ENCODE data around the gene IRF2BP2.

The IRF2BP2 gene

GRCh38 chr1:234627009-234627950 lies 17.3 kb upstream of the IRF2BP2 start:
- no peak for TF ChIP-seq CTCF (IDR thresholded peaks at IDR 0.05; ENCODE audit: borderline replicate concordance, control extremely low read depth, extremely low read depth, insufficient read depth, missing control alignments)
- no peak for DNase-seq (ENCODE audit: low spot score)

GRCh38 chr1:234626391-234626790 lies 16.4 kb upstream of the IRF2BP2 start:
- in situ Hi-C loops (cut with MboI; ENCODE audit: low sequenced_read_pairs, unreplicated experiment) = no loop called here
- no peak for TF ChIP-seq CTCF (IDR thresholded peaks at IDR 0.05; ENCODE audit: borderline replicate concordance, control extremely low read depth, extremely low read depth, insufficient read depth, missing control alignments)

More at GRCh38 chr1:234627009-234627950, 17.3 kb upstream of the IRF2BP2 start:
- in situ Hi-C loops (cut with MboI; ENCODE audit: low sequenced_read_pairs, unreplicated experiment) = no loop called here

GRCh38 chr1:234624724-234625117 lies 14.7 kb upstream of the IRF2BP2 start:
- DNase-seq (ENCODE audit: low spot score) = no peak
- TF ChIP-seq CTCF (IDR thresholded peaks at IDR 0.05; ENCODE audit: borderline replicate concordance, control extremely low read depth, extremely low read depth, insufficient read depth, missing control alignments) = no peak
- in situ Hi-C loops (cut with MboI; ENCODE audit: low sequenced_read_pairs, unreplicated experiment) = loop anchor here (25.0 kb wide), 2 partner anchors 213 to 338 kb away; no protein-coding TSS in a partner anchor

More at GRCh38 chr1:234626391-234626790, 16.4 kb upstream of the IRF2BP2 start:
- DNase-seq (ENCODE audit: low spot score) = no peak

- in situ Hi-C loops (cut with MboI; ENCODE audit: low sequenced_read_pairs, unreplicated experiment) = loop anchor here (25.0 kb wide), 2 partner anchors 216 to 341 kb away; no protein-coding TSS in a partner anchor
- no peak for DNase-seq (ENCODE audit: low spot score)
- TF ChIP-seq CTCF (IDR thresholded peaks at IDR 0.05; ENCODE audit: borderline replicate concordance, control extremely low read depth, extremely low read depth, insufficient read depth, missing control alignments) = no peak
These were observed 11.8 kb upstream of the IRF2BP2 start for GRCh38 chr1:234621657-234622335.

- in situ Hi-C loops (cut with MboI; ENCODE audit: low sequenced_read_pairs, unreplicated experiment) = loop anchor here (25.0 kb wide), 2 partner anchors 216 to 341 kb away; no protein-coding TSS in a partner anchor
- no peak for TF ChIP-seq CTCF (IDR thresholded peaks at IDR 0.05; ENCODE audit: borderline replicate concordance, control extremely low read depth, extremely low read depth, insufficient read depth, missing control alignments)
- no peak for DNase-seq (ENCODE audit: low spot score)
These were observed 11.1 kb upstream of the IRF2BP2 start for GRCh38 chr1:234621127-234621468.

- DNase-seq (ENCODE audit: low spot score) = no peak
- in situ Hi-C loops (cut with MboI; ENCODE audit: low sequenced_read_pairs, unreplicated experiment) = loop anchor here (25.0 kb wide), 2 partner anchors 217 to 342 kb away; no protein-coding TSS in a partner anchor
- no peak for TF ChIP-seq CTCF (IDR thresholded peaks at IDR 0.05; ENCODE audit: borderline replicate concordance, control extremely low read depth, extremely low read depth, insufficient read depth, missing control alignments)
These were observed 10.5 kb upstream of the IRF2BP2 start for GRCh38 chr1:234620272-234621126.
